Nephron (organoid): Measurements from ENCODE around the gene UCP1.

ENCODE experiments used
- H3K27ac Mint-ChIP-seq, 3 experiments: 2 replicates each; pipeline ENCODE4 v1.8.0; 2020; ENCODE audit warnings: mixed read lengths in 3 of 3, mild to moderate bottlenecking in 2 of 3, moderate library complexity in 1 of 3
- H3K27me3 Mint-ChIP-seq: 2 replicates; pipeline ENCODE4 v1.8.0; 2021; ENCODE audit warnings: low read depth, mild to moderate bottlenecking, moderate library complexity, mixed read lengths
- H3K36me3 Mint-ChIP-seq: 2 replicates; pipeline ENCODE4 v1.8.0; 2020; ENCODE audit warnings: low read depth, mixed read lengths
- H3K4me1 Mint-ChIP-seq: 2 replicates; pipeline ENCODE4 v1.8.0; 2020; ENCODE audit warnings: mixed read lengths
- H3K4me3 Mint-ChIP-seq, 3 experiments: 2 replicates each; pipeline ENCODE4 v1.8.0; 2020; ENCODE audit warnings: mild to moderate bottlenecking in 3 of 3, mixed read lengths in 3 of 3, moderate library complexity in 2 of 3
- H3K9me3 Mint-ChIP-seq: 2 replicates; pipeline ENCODE4 v1.8.0; 2020; ENCODE audit warnings: mixed read lengths
- TF ChIP-seq, protein P1 (sequence below), 3 experiments: fragments of 200-600 bp; sonication (generic); IDR thresholded peaks; one replicate each; pipeline ENCODE4 v1.5.0; 2021; ENCODE audit warnings: antibody characterized with exemption in 3 of 3; ENCODE audit not compliant: unreplicated experiment in 3 of 3

Gene UCP1

DNA sequence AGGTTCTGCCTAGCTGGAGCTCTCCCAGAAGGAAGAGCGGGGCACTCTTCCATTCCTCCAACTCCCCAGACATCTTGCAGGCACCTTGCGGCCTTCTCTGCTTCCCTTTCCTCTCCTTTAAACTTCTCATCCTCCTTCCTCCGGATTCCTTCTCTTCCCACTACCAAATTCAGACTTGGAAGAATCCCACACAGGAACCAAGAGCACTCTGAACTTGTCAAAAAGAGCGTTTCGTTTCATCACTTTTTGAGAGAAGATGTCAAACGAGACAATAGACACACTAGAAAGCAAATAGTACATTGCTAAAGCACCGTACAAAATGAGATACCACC is 512 bp upstream of the UCP1 start:
- Mint-ChIP-seq H3K36me3 (no peaks in the 10 kb centered on the region), H3K9me3 (peaks cover 12% of the 10 kb centered on the region), H3K4me1 (peaks cover 15% of the 10 kb centered on the region), H3K27ac (no peak overlapping the region), H3K27me3 (no peaks in the 10 kb centered on the region), H3K4me3 (peak overlapping the region; percentile 75 to 90 (median 85))
- TF ChIP-seq, protein P1, sequence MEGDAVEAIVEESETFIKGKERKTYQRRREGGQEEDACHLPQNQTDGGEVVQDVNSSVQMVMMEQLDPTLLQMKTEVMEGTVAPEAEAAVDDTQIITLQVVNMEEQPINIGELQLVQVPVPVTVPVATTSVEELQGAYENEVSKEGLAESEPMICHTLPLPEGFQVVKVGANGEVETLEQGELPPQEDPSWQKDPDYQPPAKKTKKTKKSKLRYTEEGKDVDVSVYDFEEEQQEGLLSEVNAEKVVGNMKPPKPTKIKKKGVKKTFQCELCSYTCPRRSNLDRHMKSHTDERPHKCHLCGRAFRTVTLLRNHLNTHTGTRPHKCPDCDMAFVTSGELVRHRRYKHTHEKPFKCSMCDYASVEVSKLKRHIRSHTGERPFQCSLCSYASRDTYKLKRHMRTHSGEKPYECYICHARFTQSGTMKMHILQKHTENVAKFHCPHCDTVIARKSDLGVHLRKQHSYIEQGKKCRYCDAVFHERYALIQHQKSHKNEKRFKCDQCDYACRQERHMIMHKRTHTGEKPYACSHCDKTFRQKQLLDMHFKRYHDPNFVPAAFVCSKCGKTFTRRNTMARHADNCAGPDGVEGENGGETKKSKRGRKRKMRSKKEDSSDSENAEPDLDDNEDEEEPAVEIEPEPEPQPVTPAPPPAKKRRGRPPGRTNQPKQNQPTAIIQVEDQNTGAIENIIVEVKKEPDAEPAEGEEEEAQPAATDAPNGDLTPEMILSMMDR (IDR thresholded peaks at IDR 0.05; ENCODE audit: unreplicated experiment in 3 of 3): no peak

DNA sequence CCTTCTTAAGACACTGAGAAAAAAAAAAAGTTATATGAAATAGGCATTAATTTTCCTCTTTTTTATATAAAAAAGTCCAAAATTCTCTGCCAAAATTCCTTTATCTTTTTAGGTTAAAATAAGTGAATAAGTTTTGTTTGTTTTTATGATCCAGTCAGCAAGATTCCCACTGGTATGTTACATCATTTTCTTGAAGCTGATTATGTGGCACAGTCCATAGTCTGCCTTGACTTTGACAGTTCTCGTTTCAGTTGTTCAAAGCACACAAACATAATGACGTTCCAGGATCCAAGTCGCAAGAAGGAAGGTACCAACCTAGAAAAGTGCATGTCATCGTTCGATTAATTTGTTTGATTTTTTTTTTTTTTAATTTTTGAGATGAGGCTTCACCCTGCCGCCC is 9.1 kb downstream of the UCP1 start:
- Mint-ChIP-seq H3K4me1 (no peaks in the 10 kb centered on the region), H3K9me3 (no peaks in the 10 kb centered on the region), H3K36me3 (no peaks in the 10 kb centered on the region), H3K27me3 (peaks cover 9% of the 10 kb centered on the region), H3K4me3 (no peak overlapping the region), H3K27ac (no peak overlapping the region)
- TF ChIP-seq, protein P1 (IDR thresholded peaks at IDR 0.05; ENCODE audit: unreplicated experiment in 3 of 3): no peak

DNA sequence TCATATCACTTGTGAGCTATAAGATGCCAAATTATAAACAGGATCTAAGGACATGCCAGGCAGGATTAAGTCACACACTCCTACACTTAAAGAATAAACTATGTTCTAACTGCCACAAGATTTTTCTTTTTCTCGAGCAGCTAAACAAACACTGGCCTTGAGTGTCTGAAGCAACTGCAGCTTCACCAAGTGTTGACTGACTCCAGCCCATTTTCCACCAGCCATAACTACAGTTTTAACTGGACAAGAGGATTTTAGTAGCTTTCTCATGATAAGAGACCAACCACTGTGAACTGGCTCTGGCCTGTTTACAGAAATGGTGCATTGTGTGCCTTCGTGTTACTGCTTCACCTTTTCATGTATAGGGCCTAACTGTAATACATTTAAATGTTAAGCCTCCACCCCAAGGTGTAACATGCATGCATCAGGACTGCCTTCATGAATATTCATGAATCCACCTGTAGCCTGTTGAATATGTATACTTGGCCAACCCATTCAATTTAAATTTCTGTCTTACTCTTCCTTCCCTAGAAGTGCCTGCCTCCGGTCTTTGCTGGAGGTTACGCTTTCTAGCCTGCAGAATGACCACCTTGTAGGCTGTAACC is 10.8 kb downstream of the UCP1 start:
- Mint-ChIP-seq H3K9me3 (no peaks in the 10 kb centered on the region), H3K27me3 (peaks cover 6% of the 10 kb centered on the region), H3K36me3 (no peaks in the 10 kb centered on the region), H3K27ac (no peak overlapping the region), H3K4me3 (no peak overlapping the region), H3K4me1 (no peaks in the 10 kb centered on the region)
- TF ChIP-seq, protein P1 (IDR thresholded peaks at IDR 0.05; ENCODE audit: unreplicated experiment in 3 of 3): no peak

DNA sequence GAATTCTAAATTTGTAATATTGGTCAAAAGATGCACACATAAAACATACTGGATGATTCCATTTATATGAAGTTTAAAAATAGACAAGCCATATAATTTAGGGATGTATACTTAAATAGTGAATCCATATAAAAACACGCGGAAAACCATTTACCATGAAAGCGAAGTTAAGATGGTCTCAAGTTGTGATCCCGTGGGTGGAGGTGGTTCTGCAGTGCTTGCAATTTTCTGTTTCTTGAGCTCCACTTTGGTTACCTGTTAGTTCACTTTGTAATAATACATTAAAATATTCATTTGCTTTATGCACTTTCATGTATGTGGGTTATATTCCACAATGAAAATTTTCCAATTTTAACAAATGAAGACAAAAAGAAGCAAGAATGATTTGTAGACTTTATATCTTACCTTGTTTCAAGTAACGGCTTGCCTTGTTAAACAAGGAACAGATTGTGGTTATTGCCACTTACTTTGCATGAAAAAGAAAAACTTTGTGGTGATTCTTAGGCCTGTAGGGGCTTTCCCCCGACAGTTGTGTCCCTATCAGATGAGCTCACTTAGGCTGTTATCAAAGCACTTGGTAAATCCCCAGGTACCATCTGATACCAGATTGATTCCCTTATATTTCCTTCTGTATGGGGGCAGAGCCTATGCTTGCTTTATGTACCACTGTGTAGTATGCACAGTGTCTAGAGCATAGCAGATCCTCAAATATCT is 12.2 kb downstream of the UCP1 start:
- TF ChIP-seq, protein P1 (IDR thresholded peaks at IDR 0.05; ENCODE audit: unreplicated experiment in 3 of 3): no peak
- Mint-ChIP-seq H3K4me1 (no peaks in the 10 kb centered on the region), H3K27ac (no peak overlapping the region), H3K9me3 (no peaks in the 10 kb centered on the region), H3K27me3 (peaks cover 6% of the 10 kb centered on the region), H3K36me3 (peaks cover 10% of the 10 kb centered on the region), H3K4me3 (no peak overlapping the region)

DNA sequence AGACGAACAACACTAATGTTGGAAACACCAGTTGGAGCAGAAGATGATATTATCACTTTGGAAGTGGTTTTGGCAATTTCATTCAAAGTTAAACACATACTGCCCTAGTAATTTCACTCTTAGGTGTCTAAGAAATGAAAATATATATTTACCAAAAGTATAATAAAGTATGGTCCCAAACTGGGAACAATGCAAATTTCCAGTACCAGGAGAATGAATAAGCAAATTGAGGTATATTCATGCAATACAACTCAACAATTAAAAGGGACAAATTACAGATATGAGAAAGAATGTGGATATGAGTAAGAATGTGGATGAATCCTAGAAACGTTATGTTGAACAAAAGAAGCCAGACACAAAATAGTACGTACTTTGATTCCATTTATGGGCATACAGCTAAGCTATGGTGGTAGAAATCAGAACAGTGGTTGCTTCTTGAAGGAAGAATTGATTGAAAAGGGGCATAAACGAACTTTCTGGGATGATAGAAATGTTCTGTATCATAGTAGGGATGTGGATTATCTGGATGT is 34.7 kb downstream of the UCP1 start:
- TF ChIP-seq, protein P1 (IDR thresholded peaks at IDR 0.05; ENCODE audit: unreplicated experiment in 3 of 3): no peak
- Mint-ChIP-seq H3K27me3 (no peaks in the 10 kb centered on the region), H3K4me3 (no peak overlapping the region), H3K4me1 (no peaks in the 10 kb centered on the region), H3K36me3 (peaks cover 39% of the 10 kb centered on the region), H3K9me3 (no peaks in the 10 kb centered on the region), H3K27ac (no peak overlapping the region)

DNA sequence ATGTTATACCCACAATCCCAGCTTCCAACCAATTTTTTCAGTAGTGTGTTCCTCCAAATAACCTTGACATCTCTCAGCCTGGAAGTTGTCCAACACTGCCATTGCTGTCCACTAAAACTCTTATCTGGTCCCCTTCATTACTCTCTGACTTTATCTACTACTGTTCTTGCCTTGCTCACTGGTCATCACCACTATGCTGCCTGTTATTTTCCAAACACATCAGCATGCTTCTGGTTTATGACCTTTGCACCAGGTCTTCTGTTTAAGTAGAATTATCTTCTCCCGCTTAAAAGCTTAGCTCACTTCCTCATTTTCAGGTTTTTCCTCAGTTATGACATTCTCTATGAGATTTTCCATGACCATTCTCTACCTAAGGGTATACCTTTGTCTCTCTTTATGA is 39.3 kb downstream of the UCP1 start:
- Mint-ChIP-seq H3K27me3 (no peaks in the 10 kb centered on the region), H3K9me3 (no peaks in the 10 kb centered on the region), H3K4me3 (no peak overlapping the region), H3K36me3 (peaks cover 49% of the 10 kb centered on the region), H3K27ac (no peak overlapping the region), H3K4me1 (peaks cover 19% of the 10 kb centered on the region)
- TF ChIP-seq, protein P1 (IDR thresholded peaks at IDR 0.05; ENCODE audit: unreplicated experiment in 3 of 3): no peak
